Endometrial microvascular endothelial cells (primary cell): Measurements from ENCODE around the gene NUP107. TPM values are rescaled to one million over a fixed set of nuclear protein-coding genes. Genes with fewer than 3 reads are reported as not detected.

Source experiments
- in situ Hi-C: cut with HindIII; loops from 2 replicates; pipeline ENCODE4 v1.10.0; 2017; ENCODE audit warnings: low sequenced_read_pairs, low pct_unique_long_range_greater_than_20kb; ENCODE audit errors: inconsistent ontology term
- total RNA-seq: library from RNA; depleted of rRNA; stranded (reverse); fragments of >200 nt; gene quantifications from one replicate; pipeline ENCODE4 v1.2.3, GENCODE V29; 2015; ENCODE audit errors: inconsistent ontology term

Gene NUP107
- total RNA-seq, 1 donor from 2014 or later = 65.0 TPM

- in situ Hi-C loops = no loop called here
Observed at GRCh38 chr12:68791897-68792481, 105.2 kb downstream of the NUP107 start.

- in situ Hi-C loops = no loop called here
Observed at GRCh38 chr12:68792952-68793351, 106.2 kb downstream of the NUP107 start.

- in situ Hi-C loops = no loop called here
Observed at GRCh38 chr12:68793436-68793835, 106.7 kb downstream of the NUP107 start.

GRCh38 chr12:68793975-68794652 is 107.3 kb downstream of the NUP107 start:
- in situ Hi-C loops = no loop called here

- in situ Hi-C loops = no loop called here
Observed at GRCh38 chr12:68794653-68795251, 108.0 kb downstream of the NUP107 start.

Other genes with a start within 250 kb of the NUP107 start
- gene RAP1B, start 76.1 kb upstream of the NUP107 start, total RNA-seq = 239 TPM
- gene SLC35E3, start 59.2 kb downstream of the NUP107 start, total RNA-seq = 1.2 TPM
- 165 TPM for gene MDM2, start 121.2 kb downstream of the NUP107 start, total RNA-seq
- 4.6 TPM for gene CPM, start 246.2 kb downstream of the NUP107 start, total RNA-seq